PFSK-1 (cell line): ENCODE results near the gene KREMEN1.

Experiments
- FOXP2 ChIP-seq: optimal IDR thresholded peaks from 2 replicates; pipeline ENCODE3; 2011; ENCODE audit warnings: borderline replicate concordance, control low read depth, inconsistent platforms; ENCODE audit not compliant: insufficient read depth; ENCODE audit errors: extremely low read length, extremely low read depth
- POLR2AphosphoS5 ChIP-seq: IDR thresholded peaks from 2 replicates; pipeline ENCODE4 v1.6.1; 2012; ENCODE audit warnings: low read depth, mild to moderate bottlenecking, control low read depth, low read length, moderate library complexity
- REST ChIP-seq, 2 experiments: IDR thresholded peaks; 2 replicates each; pipeline versions ENCODE4 v1.6.1 to v1.8.0; 2011 to 2012; ENCODE audit warnings: low read depth in 2 of 2, low read length in 2 of 2, control low read depth in 1 of 2, inconsistent platforms in 1 of 2, mild to moderate bottlenecking in 1 of 2, moderate library complexity in 1 of 2; ENCODE audit not compliant: insufficient read depth in 1 of 2
- SIN3A ChIP-seq: IDR thresholded peaks from 2 replicates; pipeline ENCODE4 v1.6.1; 2012; ENCODE audit warnings: mild to moderate bottlenecking, low read length, moderate library complexity, borderline replicate concordance; ENCODE audit not compliant: insufficient read depth
- TAF1 ChIP-seq: IDR thresholded peaks from 2 replicates; pipeline ENCODE4 v1.6.1; 2012; ENCODE audit warnings: low read length, control low read depth, borderline replicate concordance; ENCODE audit not compliant: insufficient read depth

Gene KREMEN1

GRCh38 chr22:29030016-29030617, 42.7 kb upstream of the KREMEN1 start:
- no peak for TF ChIP-seq SIN3A
- TF ChIP-seq TAF1, result no peak
- TF ChIP-seq FOXP2, result no peak

DNA sequence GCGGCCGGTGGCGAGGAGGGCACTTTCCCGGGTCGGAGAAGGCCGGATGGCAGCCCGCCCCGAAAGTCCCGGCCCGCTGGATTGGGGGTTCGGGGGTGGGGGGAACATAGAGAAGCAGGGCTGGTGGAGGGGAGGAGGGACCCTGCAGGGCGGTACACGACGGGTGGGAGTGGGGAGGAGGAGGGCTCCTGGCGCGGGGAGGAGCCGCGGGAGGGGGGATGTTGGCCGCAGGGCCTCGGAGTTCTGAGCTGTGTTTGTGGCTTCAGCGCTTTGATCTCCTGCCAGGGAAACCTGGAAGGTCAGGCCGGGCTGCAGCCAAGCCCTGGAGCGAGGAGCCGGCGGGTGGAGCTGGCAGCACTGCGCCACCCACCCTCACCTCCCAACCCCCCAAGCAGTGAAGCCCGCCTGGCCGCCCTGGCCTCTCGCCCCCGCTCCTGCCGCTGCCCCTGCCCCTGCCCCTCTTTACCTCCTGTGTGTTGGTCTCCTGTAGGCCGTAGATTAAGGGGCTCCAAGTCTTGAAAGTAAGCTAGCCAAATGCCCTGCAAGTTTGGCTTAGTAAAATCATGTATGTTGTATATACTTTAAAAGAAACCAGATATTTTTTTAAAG, 42.1 kb upstream of the KREMEN1 start:
- TF ChIP-seq FOXP2 (peak; percentile 80), SIN3A (no peak)

- TF ChIP-seq TAF1 (no peak), REST (IDR thresholded peaks at IDR 0.05; ENCODE audit: insufficient read depth in 1 of 2, low read depth in 2 of 2, low read length in 2 of 2) (no peak), FOXP2 (no peak), SIN3A (no peak), POLR2AphosphoS5 (no peak)
These were observed 41.4 kb upstream of the KREMEN1 start for GRCh38 chr22:29031227-29032011.

DNA sequence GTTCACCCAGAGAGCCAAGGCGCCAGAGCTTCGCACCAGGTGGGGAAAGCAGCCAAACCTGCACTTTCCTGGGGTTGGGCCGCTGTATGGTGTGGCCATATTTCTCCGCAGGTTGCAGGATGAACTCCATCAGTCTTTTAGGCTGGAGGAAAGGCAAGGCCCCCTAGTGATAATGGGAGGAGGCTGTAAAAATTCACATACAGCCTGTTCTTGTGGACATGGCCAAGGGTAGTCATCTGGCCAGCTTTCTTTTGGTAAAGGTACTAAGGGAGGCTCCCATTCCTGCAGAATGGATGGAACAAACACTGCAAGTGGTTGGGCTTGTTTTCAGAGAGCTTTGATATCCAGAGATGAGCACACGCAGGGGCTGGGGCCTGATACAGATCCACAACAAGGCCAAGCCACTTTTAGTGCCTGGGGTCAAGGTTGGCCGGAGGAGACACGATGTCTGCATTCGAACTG, 40.8 kb upstream of the KREMEN1 start:
- no peak for TF ChIP-seq FOXP2
- TF ChIP-seq POLR2AphosphoS5, result no peak

- TF ChIP-seq POLR2AphosphoS5, result no peak
- no peak for TF ChIP-seq REST (IDR thresholded peaks at IDR 0.05; ENCODE audit: insufficient read depth in 1 of 2, low read depth in 2 of 2, low read length in 2 of 2)
- TF ChIP-seq TAF1, result no peak
- TF ChIP-seq FOXP2, result no peak
- no peak for TF ChIP-seq SIN3A
These were observed 40.3 kb upstream of the KREMEN1 start for GRCh38 chr22:29032584-29032983.

GRCh38 chr22:29037340-29037932, 35.4 kb upstream of the KREMEN1 start:
- TF ChIP-seq REST (IDR thresholded peaks at IDR 0.05; ENCODE audit: insufficient read depth in 1 of 2, low read depth in 2 of 2, low read length in 2 of 2) (no peak), SIN3A (no peak), POLR2AphosphoS5 (no peak), FOXP2 (no peak), TAF1 (no peak)
